IPS-18c (cell line): ENCODE measurements around the gene DGKG.

ENCODE experiments used
- H3K4me3 ChIP-seq: 2 replicates; pipeline ENCODE4 v1.7.0; 2013; ENCODE audit warnings: low read depth, mild to moderate bottlenecking, low read length, moderate library complexity; ENCODE audit not compliant: insufficient read depth
- H3K9me3 ChIP-seq: one replicate; pipeline ENCODE4 v1.6.1; 2013; ENCODE audit warnings: mild to moderate bottlenecking, low read length, moderate library complexity; ENCODE audit not compliant: control insufficient read depth, insufficient read depth

The DGKG gene

DNA sequence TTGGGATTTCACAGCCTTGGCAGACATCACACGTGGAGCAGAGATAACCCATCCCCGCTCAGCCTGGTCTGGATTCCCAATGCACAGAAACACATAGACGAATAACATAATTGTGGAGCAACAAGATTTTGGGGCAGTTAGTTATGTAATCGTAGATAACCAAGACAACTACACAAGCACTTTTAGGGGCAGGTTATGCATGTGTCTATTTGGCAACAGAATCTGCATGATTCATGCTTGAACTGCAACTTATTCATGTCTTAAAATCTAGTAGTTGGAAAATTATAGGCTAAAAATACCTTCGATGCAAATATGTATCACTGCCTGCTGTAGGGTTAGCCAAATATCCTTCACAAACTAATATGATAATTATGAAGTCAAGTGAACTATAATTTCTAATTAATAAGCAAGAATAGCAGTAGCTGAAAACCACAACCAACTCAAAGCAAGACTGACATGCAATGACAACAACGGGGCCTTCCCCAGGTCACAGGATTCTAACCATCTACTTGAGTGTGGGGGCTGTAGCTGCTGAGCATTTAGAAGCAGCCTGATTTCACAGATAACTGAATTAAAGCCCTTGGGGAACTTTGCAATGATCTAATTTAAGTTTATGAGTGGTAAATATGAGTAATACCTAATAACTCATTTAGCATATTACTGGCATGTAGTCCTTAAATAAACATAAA is 31.1 kb downstream of the DGKG start:
- Histone ChIP-seq H3K9me3 (no peaks in the 10 kb centered on the region), H3K4me3 (no peak overlapping the region)

GRCh38 chr3:186329589-186329988 is 32.4 kb downstream of the DGKG start:
- no peaks in the 10 kb centered on the region for H3K9me3 ChIP-seq
- no peak overlapping the region for H3K4me3 ChIP-seq

DNA sequence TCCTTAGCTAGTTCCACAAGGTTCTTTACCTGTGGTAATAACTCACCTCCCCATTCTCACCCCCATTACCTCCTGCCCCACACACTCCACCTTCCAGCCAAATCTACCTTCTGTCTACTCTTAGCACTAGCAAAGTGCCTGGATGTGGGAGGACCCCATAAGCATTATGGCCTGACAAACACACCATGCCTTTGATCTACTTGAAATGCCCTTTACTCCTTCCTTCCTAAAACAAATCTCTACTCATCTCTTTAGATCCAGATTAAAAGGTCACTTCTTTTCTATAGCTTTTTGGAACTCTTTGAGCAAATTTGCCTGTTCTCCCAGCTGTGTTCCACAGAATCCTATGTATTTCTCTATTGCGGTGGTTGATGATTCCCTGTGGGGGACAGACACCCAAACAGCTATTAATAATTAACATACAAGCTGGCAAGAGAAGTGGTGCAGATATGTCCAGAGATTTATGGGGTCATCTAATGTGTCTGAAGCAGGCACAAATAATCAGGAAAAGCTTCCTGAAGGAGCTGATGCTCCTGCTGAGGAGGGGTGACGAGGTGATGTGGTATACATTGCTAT is 34.0 kb downstream of the DGKG start:
- Histone ChIP-seq H3K4me3 (no peak overlapping the region), H3K9me3 (no peaks in the 10 kb centered on the region)

DNA sequence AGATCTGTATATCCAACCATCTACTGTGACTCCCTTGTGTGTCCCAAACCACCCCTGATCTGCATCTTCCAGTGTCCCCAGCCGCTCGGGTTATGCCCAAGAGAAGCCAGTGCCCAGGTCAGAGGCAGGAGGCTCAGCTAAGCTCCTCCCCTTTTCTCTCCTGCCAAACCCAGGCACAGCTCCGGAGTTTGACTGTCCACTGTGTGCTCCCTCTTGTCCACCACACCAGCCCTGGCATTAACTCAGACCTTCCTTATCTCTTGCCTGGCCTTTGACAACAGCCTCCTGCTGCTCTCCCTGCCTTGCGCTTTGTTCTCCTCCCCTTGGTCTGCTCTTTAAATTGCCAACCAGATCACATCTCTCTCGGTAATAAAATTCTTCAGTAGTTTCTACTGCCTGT is 39.3 kb downstream of the DGKG start:
- Histone ChIP-seq H3K4me3 (no peak overlapping the region), H3K9me3 (no peaks in the 10 kb centered on the region)

GRCh38 chr3:186321746-186322145 is 40.3 kb downstream of the DGKG start:
- Histone ChIP-seq H3K9me3 (no peaks in the 10 kb centered on the region), H3K4me3 (no peak overlapping the region)

DNA sequence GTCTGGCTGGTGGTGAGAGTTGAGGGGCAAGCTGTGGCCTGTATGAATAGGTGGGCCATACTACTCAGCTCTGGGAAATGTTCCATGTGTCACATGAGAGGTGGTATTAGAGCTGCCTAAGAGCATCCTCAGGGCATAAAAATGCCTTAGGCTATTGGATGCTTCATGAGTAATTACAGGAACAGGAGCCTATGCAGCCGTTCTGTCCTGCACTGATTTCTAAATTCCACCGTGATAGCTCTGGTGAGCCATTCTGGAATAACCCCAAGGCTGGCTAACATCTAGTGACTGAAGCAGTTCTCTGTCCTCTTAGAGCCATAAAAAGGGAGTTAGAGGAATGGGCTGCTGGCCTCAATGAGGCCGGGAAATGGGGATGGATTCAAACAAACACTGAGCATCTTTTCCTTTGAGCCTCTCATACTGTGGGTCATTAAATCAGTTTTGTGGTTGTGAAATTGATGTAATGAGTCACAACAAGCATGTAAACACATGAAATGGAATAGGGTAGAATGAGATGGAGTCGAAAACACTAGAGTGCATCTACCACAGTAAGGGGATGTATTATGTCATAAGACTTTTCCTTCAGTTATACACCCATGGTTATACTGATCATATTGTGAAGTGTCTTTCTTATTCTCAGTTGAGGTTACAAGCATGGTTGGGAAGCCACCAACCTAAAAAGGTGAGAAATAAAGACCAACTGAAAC is 41.0 kb downstream of the DGKG start:
- Histone ChIP-seq H3K4me3 (no peak overlapping the region), H3K9me3 (no peaks in the 10 kb centered on the region)

GRCh38 chr3:186319945-186320344 is 42.1 kb downstream of the DGKG start:
- H3K9me3 ChIP-seq = no peaks in the 10 kb centered on the region
- H3K4me3 ChIP-seq = no peak overlapping the region

- Histone ChIP-seq H3K9me3 (no peaks in the 10 kb centered on the region), H3K4me3 (no peak overlapping the region)
These were observed 43.9 kb downstream of the DGKG start for GRCh38 chr3:186318135-186318534.

DNA sequence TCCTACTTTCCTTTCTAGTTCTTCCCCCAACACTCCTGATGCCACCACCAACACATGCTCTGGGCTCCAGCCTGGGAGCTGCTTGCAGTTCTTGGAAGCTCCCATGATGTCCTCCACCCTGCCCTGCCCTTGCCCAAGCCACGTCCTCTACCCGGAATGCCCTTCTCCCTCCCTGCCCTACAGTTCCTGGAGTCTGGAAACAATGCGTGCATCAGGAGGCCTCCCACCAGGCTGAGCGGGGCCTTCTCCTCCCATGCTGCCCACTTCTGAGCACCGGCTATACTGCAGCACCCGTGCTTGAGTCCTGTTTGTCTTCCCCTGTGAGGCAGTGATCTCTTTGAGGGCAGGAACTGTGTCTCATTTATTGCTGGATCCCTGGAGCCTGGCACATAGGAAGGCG is 44.6 kb downstream of the DGKG start:
- Histone ChIP-seq H3K9me3 (no peaks in the 10 kb centered on the region), H3K4me3 (no peak overlapping the region)

DNA sequence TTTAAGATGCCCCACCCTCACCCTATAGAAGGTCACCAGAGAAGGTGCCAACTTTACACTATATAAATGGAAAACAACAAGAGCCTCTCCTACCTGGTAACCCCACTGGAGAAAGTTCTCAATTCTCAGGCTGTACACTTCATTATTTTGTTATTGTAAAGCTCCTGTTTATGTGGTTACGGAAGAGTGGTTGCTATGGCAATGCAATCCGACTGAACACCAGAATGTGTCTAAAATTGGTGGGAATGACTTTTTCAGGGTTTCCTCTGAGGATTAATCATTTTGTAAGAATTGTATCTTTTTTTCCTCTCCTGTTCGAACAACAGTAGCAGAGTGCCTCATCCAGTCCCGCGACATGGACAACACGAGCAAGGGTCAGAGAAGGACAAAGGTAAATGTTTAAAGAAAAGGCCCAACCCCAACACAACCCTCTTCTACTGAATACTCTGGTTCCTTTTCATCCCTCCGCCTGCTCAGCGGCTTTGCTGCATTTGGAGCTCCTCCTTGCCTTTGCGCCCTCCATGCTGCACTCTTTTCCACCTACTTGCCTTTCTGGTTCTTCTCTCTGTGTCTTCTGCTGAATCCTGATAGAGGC is 45.3 kb downstream of the DGKG start:
- H3K4me3 ChIP-seq = no peak overlapping the region

DNA sequence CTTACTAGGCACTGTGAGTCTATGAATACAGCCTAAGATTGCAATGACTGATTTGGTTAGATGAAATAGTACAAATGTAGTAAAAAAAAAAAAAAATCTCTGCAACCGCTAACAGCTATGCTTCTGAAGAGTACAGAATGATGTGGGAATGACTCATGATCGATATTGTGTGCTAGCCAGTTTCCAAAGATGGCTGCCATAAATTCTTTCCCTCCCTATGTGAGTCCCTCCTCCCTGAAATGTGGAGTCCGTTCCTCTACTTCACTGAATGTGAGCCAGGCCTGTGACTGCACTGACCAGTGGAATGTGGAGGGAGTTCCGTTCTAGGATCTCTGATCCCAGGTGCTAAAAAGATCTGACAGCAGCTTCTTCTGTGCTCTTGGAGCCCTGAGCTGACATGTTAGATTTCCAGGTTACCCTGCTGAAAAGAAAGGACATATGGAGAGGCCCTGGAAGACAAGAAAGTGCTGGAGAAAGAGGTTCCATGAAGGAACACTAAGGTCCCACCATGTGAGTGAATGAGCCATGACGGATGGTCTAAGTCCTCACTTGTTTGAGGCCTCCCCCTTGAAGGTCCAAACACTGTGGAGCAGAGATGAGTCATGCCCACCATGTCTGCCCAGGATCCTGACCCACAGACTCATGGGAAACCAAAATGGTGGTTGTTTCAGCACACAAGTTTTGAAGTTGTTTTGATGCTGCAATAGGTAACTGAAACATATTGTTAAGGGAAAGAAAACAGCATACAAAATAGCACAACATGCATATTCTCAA is 46.3 kb downstream of the DGKG start:
- no peaks in the 10 kb centered on the region for H3K9me3 ChIP-seq
- no peak overlapping the region for H3K4me3 ChIP-seq

More for the DNA sequence above, 45.3 kb downstream of the DGKG start:
- H3K9me3 ChIP-seq = no peaks in the 10 kb centered on the region

DNA sequence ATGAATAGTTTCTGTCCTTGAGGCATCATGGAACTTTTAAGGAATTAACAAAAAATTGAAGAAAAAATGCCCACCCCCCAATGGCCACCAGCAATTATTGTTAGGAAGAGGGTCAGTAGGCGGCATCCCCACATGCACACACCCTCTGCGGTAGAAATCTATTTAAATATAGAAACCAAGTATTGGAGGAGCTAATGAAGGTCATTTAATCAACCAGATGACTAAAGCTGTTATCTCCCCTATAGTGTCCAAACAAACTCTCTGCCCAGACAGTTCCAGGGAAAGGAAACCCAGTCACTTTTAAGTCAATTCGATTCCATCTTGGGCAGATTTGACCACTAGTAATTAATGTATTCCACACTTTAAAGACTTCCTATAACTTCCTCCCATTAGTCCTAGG is 47.1 kb downstream of the DGKG start:
- no peak overlapping the region for H3K4me3 ChIP-seq
- no peaks in the 10 kb centered on the region for H3K9me3 ChIP-seq

DNA sequence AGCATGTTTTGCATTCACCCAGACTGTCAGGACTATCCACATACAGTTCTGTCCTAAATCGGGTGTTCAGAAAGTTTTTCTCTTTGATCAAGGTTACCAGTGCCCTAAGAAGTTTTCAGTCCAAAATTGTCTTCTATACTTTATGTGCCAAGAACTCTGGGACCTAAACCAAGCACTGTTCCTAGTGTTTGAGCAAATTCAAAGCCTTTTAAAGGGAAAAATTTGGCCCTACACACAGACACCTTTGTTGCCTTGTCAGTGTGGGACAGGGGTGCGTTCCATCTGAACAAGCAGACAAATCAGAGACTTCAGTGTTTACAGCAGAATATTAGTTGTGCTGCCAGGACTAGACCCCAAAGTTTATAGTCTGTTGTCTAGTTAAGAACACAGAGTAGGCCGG is 50.6 kb downstream of the DGKG start:
- no peak overlapping the region for H3K4me3 ChIP-seq
- H3K9me3 ChIP-seq = no peaks in the 10 kb centered on the region

DNA sequence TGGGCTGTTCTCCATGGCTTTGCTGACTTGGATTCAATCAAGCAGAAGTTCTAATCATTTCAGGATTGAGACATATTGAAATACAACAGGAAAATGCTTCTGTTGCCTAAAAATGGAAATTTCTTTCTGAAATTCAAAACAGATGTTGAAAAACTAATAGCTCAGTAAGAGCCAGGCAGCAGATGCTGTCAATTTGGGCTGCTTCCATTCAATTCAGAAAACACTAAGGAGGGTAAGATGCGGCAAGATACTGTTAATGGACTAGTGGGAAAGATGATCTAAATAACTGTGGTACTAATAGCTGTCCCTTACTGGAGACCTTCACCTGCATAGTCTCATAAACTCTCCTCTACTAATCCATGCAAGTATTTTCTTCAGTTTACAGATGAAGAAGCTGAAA is 53.5 kb downstream of the DGKG start:
- Histone ChIP-seq H3K9me3 (no peaks in the 10 kb centered on the region), H3K4me3 (no peak overlapping the region)

DNA sequence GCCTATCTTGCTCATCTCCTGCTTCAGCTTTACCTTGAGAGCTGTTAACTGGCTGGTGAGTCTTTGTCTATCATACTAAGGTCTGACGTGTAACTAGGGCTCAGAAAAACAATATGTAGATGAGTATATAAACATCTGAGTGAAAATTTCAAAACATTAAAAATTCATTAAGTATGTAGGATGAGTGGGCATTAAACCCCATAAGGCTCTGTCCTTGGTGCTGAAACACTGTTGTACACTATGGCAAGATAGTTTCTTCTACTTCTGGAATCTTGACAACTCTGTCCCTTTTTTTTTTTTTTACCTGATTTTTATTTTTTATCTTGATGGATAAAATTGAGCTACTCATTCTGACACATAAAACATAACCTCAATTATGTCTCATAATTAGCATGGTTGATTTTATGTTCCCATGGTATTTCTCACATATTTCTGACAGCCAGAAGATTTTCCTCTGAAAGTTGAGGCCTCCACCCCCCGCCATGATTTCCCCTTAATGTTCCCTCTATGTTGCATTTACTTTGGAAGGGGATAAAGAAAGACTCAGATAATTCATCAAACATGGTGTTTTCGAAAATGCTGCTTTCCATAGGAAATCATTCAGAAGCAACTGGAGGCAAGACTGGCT is 54.3 kb downstream of the DGKG start:
- Histone ChIP-seq H3K9me3 (no peaks in the 10 kb centered on the region), H3K4me3 (no peak overlapping the region)

GRCh38 chr3:186305286-186305685 is 56.7 kb downstream of the DGKG start:
- Histone ChIP-seq H3K4me3 (no peak overlapping the region), H3K9me3 (no peaks in the 10 kb centered on the region)

GRCh38 chr3:186303965-186304364 is 58.1 kb downstream of the DGKG start:
- Histone ChIP-seq H3K4me3 (peak overlapping the region; percentile 2; the same call in 1 of the 2 replicates), H3K9me3 (no peaks in the 10 kb centered on the region)
